GM06990 (cell line): Measurements from ENCODE around the gene TENM3.

Experiments
- DNase-seq: peaks from one replicate; pipeline ENCODE4 v3.0.0-alpha.2; 2011; ENCODE audit not compliant: insufficient read length; ENCODE audit errors: extremely low read depth
- H3K27me3 ChIP-seq: replicated peaks from 2 replicates; pipeline ENCODE4 v1.6.0; 2011; ENCODE audit warnings: low read length; ENCODE audit not compliant: control insufficient read depth, insufficient read depth
- H3K36me3 ChIP-seq: 2 replicates; pipeline ENCODE4 v1.5.1; 2011; ENCODE audit warnings: low read length; ENCODE audit not compliant: control insufficient read depth, insufficient read depth
- H3K4me3 ChIP-seq: replicated peaks from 2 replicates; pipeline ENCODE4 v1.5.1; 2011; ENCODE audit warnings: low read depth, mild to moderate bottlenecking, control low read depth, low read length
- CTCF ChIP-seq: IDR thresholded peaks from 2 replicates; pipeline ENCODE4 v1.5.1; 2011; ENCODE audit warnings: low read length, control low read depth, mild to moderate bottlenecking, inconsistent platforms; ENCODE audit not compliant: insufficient read depth, poor library complexity, severe bottlenecking

Gene TENM3

GRCh38 chr4:182507805-182508204 lies 264.6 kb downstream of the TENM3 start:
- DNase-seq: no peak
- Histone ChIP-seq H3K27me3 (no peaks in the 10 kb centered on the region), H3K4me3 (no peak overlapping the region), H3K36me3 (no peaks in the 10 kb centered on the region)
- TF ChIP-seq CTCF: no peak

GRCh38 chr4:182510836-182511235 lies 267.6 kb downstream of the TENM3 start:
- no peaks in the 10 kb centered on the region for H3K27me3 ChIP-seq
- no peak for TF ChIP-seq CTCF
- H3K36me3 ChIP-seq: no peaks in the 10 kb centered on the region
- DNase-seq: no peak
- no peak overlapping the region for H3K4me3 ChIP-seq

GRCh38 chr4:182513587-182514291 lies 270.5 kb downstream of the TENM3 start:
- no peak overlapping the region for H3K4me3 ChIP-seq
- DNase-seq: no peak
- no peaks in the 10 kb centered on the region for H3K27me3 ChIP-seq
- no peaks in the 10 kb centered on the region for H3K36me3 ChIP-seq
- no peak for TF ChIP-seq CTCF

GRCh38 chr4:182518421-182518820 lies 275.2 kb downstream of the TENM3 start:
- no peak overlapping the region for H3K4me3 ChIP-seq
- no peak for DNase-seq
- no peak for TF ChIP-seq CTCF
- H3K36me3 ChIP-seq: no peaks in the 10 kb centered on the region
- H3K27me3 ChIP-seq: no peaks in the 10 kb centered on the region

GRCh38 chr4:182519528-182519927 lies 276.3 kb downstream of the TENM3 start:
- no peak for DNase-seq
- H3K4me3 ChIP-seq: no peak overlapping the region
- TF ChIP-seq CTCF: no peak
- H3K27me3 ChIP-seq: no peaks in the 10 kb centered on the region
- H3K36me3 ChIP-seq: no peaks in the 10 kb centered on the region

GRCh38 chr4:182521011-182521410 lies 277.8 kb downstream of the TENM3 start:
- no peaks in the 10 kb centered on the region for H3K27me3 ChIP-seq
- no peak overlapping the region for H3K4me3 ChIP-seq
- H3K36me3 ChIP-seq: no peaks in the 10 kb centered on the region
- DNase-seq: no peak
- no peak for TF ChIP-seq CTCF
